Suppressor macrophage (primary cell): ENCODE results near the gene DEFB110.

Source experiments
- DNase-seq, 4 experiments: peaks; one replicate each; pipeline ENCODE4 v3.0.0-alpha.2; 2020 to 2022
- total RNA-seq, 17 experiments: gene quantifications; one replicate each; lab custom pipeline; 2026; ENCODE audit warnings: mixed read lengths in 6 of 17, inconsistent platforms in 3 of 17; lab: John Stamatoyannopoulos, UW

Gene DEFB110
- total RNA-seq = 0 to 0.44 (median 0) reads per million in 17 experiments

GRCh38 chr6:50021894-50022293 is at the start of gene DEFB110:
Gene DEFB110 (minus strand): TSS chr6:50021994. CDS start chr6:50021935, 59 bp downstream.
- no peak for DNase-seq

DNA sequence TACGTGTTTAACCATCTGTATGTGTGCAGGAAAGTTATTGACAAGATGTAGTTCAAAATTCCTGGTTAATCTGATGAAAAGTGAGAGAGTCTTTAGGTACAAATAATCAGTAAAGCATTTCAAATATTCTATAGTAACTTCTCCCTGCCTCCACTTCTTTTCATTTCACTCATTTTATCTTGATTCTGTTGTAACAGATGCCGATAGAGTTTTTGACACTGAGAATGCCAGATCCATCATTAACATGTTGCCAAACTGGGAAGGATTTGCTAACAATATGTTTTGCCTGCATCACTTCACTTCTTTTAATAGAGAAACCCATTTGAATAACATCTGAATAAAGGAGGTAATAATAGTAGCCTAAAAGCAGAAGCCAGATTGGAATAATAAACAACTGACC is 48.3 kb upstream of the DEFB110 start:
- no peak for DNase-seq

GRCh38 chr6:50062051-50062450 is 40.3 kb upstream of the DEFB110 start:
- DNase-seq = no peak

- DNase-seq = no peak
Measured at GRCh38 chr6:50056242-50056641, 34.4 kb upstream of the DEFB110 start.

DNA sequence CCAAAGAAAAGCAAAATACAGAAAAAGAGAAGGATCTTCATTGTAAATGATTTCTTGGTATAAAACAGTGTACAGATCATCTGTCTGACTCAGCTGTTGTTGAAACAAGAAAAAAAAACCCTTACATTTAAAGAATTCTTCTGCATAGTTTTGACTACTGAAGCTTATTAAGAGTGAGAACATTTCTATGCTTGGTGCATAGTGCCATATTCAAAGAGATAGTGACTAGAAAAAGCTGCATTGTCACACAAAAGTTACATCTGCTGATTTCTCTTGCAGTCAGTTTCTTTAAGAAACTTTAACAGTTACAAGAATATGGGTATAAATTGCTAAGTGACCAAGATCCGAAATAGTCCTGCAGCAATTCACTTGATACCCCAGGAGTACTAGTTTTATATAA is 28.0 kb upstream of the DEFB110 start, which contains the start of gene DEFB112:
Gene DEFB112, minus strand, starts transcription at position 101 of the 400 bp plus-strand sequence. Its CDS starts 60 bp downstream, at position 41.
- DNase-seq = no peak

DNA sequence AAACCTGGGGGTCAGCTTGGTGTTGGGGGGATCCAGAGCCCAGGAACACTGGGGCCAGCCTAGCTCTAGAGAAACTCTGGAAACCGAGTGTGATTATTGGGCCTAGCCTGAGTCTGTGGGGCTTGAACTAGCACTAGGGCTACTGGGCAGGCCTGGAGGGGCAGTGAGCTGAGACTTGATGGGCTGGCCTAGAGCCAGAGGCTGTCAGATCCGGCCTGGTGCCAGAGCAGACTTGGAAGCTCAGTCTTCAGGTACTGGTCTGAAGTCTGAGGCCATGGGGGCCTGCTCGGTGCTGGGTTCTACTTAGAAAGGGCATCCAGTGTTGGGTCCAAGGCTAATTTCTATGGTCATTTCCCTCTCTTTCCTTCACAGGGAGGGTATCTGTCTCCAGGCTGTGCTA is 25.2 kb upstream of the DEFB110 start:
- no peak for DNase-seq

DNA sequence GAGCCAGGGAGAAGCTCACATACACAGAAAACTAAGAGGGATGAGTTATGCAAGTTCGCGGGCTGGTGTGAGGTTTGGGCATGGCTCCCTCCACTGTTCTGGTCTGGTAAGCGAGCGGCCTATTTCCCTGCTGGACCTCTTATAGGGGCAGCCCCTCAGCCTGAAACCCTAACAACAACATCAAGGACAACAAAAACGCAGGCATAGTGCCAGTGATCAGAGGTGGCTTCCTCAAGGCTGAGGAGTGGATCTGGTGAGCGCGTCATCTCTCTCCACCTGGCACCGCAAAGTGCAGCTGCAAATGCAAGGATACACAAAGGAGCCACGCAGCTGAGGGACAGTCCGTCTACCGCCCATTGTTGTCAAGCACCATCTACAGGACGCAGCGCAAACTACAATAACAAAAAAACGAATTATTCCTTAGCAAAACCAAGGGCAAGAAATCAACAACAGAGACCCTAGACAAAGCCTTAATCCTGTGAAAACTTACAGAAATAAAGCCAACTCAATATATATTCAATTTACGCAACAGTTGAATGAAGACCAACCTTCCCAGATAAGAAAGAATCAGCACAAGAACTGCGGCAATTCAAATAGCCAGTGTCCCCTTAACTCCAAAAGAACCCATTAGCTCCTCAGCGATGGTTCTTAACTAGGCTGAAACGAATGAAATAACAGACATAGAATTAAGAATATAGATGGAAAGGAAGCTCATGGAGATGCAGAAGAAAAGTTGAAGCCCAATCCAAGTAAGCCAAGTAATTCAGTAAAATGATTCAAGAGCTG is 9.2 kb upstream of the DEFB110 start:
- DNase-seq = no peak

- DNase-seq = no peak
Measured at GRCh38 chr6:50030350-50030749, 8.6 kb upstream of the DEFB110 start.

DNA sequence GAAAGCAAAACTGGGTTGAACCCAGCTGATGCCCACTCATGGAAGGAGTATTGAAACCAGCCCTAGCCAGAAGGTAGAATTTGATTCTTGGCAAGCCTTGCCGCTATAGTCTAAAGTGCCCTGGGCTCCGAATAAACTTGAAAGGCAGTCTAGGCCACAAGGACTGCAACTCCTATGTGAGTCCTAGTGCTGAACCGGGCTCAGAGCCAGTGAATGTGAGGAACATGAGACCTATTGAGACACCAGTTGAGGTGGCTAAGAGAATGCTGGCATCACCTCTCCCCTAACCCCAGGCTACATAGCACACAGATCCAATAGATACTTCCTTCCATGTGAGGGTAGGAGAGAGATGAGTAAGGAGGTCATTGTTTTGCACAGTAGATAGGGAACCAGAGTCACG is 3.5 kb upstream of the DEFB110 start:
- DNase-seq = no peak

DNA sequence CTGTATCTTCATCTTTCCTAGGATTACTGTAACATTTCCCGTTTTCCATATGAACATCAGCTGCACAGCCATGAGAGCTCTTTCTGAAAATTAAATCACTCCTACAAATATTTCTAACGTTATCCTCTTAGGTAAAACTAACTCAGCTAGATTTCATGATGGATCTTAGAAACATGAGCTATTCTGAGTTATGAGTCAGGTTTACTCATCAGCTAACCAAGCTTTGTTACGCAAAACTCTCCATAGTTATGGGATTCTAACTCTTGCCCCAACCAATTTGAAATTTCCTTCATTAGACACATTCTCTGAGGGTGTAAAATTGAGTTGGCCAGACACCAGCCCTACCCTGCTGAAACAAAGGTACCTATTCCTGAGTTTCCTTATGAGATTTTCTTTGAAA is 14.0 kb downstream of the DEFB110 start:
- DNase-seq = no peak

DNA sequence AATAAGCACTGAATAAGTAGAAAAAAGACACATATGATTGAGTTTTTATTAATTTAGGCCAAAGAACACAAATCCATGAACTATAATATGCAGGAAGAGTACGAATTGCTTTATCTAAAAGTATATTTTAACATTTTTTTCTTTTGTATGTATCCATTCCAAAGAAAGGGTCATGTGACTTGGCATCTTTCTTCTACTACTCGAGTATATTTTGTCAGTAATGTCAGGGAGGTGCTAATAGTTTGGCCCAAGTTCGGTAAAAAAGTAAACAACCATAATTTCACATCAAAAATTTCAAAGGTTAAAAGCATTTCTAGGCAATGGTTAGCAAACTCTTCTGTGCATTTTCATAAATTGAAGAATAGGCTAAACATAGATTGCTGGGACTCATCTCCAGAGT is 18.7 kb downstream of the DEFB110 start:
- no peak for DNase-seq

DNA sequence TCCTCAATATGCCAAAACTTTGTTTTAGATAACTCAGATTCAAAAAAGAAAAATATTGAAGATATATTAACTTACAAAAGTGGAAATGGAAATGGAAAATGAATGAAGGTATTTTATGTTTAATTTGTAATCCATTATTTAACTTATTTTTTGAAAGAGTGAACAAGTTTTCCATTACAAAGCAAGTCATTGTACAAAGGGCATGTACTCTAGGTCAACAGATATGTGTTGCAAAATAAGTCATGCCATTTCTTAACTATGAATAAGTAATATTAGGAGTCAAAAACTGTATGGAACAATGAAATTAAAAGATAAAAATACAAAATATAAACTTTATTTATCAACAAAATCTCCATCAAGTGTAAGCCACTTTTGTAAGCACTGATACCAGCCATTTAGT is 26.5 kb downstream of the DEFB110 start:
- DNase-seq = no peak

- DNase-seq = no peak
Measured at GRCh38 chr6:49988900-49989299, 32.9 kb downstream of the DEFB110 start.

- DNase-seq = no peak
Measured at GRCh38 chr6:49987749-49988148, 34.0 kb downstream of the DEFB110 start.

- DNase-seq = no peak
Measured at GRCh38 chr6:49986551-49986950, 35.2 kb downstream of the DEFB110 start.

- DNase-seq = no peak
Measured at GRCh38 chr6:49982046-49982445, 39.7 kb downstream of the DEFB110 start.

- peak in 2 of 4 experiments; percentile 0 to 13 for DNase-seq
Measured at GRCh38 chr6:49980898-49981297, 40.9 kb downstream of the DEFB110 start.

GRCh38 chr6:49979584-49979983 is 42.2 kb downstream of the DEFB110 start:
- no peak for DNase-seq

DNA sequence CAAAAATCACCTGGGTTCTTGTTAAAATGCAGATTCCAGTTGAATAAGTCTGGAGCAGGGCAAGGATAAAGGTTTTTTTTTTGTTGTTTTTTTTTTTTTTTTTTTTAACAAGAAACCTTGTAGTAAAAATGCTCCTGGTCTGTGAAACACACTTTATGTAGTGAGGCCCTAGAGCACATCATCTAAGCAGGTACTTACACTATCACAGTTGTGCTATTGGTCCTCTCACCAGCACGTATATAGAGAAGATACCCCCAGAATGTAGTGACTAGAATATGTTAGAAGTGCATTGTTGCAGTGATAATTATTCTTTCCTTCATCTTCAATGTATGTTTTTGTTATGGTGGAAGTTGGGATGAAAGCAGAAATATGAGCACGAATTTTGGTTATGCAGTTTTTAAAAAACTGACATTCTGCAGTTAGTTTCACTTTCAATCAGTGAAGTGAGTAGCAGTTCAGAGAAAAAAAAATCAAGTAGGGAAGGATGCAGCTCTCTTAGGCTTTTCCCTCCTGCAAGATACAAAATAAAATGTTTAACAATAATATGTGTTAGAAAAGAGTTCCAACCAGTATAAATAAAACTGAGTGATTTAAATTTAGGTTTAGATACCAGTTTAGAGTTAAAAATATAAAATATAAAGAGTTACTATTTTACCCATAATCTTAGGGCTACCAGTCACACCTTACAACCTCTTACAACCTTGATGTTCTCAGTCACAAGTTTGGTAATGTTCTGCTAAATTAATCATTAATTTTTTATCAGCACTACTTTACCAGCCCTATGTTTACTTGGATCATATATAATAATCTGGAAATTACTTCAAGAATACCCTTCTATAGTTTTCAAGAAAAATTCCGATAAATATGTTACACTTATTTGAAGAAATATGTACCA is 43.2 kb downstream of the DEFB110 start:
- DNase-seq = no peak

DNA sequence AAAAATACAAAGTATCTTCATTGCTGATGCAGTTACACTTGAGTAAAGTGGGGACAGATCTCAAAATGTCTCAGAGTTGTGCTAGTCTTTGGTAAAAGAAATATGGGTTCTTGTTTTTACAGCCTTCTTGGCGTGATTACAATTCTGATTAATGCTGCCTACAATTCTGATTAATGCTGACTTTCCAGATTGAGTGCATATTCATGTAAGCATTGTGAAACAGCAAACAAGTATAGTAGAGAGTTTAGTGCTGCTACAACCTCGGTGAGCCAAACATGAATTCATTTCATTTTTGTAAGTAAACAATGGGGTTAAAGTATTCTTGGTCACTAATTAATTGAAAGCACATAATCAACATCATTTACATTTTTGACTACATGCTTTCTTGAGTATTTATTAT is 52.2 kb downstream of the DEFB110 start, which contains the start of gene DEFB113:
Gene DEFB113, minus strand, starts transcription at position 21 of the 400 bp plus-strand sequence. Its CDS starts 0 bp downstream, at position 21.
- no peak for DNase-seq
